ENCODE data around the gene NUBPL.
"Not testable (repeated sequence)": the region's sequence is repeated elsewhere in the genome, so short reads cannot be mapped to it uniquely, and the experiment has no call there.

The NUBPL gene

DNA sequence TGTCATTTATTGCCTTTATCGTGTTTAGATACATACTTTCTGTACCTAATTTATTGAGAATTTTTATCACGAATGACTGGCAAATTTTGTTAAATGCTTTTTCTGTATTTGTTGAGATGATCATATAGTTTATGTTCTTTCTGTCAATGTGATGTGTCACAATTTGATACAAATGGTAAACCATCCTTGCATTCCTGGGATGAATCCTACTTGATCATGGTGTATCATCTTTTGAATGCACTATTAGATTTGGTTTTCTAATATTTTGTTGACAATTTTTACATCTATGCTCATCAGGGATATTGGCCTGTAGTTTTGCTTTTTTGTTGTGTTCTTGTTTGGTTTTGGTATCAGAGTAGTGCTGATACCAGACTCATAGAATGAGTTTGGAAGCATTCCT, 185.1 kb downstream of the NUBPL start:
- TF ChIP-seq, protein P1, sequence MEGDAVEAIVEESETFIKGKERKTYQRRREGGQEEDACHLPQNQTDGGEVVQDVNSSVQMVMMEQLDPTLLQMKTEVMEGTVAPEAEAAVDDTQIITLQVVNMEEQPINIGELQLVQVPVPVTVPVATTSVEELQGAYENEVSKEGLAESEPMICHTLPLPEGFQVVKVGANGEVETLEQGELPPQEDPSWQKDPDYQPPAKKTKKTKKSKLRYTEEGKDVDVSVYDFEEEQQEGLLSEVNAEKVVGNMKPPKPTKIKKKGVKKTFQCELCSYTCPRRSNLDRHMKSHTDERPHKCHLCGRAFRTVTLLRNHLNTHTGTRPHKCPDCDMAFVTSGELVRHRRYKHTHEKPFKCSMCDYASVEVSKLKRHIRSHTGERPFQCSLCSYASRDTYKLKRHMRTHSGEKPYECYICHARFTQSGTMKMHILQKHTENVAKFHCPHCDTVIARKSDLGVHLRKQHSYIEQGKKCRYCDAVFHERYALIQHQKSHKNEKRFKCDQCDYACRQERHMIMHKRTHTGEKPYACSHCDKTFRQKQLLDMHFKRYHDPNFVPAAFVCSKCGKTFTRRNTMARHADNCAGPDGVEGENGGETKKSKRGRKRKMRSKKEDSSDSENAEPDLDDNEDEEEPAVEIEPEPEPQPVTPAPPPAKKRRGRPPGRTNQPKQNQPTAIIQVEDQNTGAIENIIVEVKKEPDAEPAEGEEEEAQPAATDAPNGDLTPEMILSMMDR (IDR thresholded peaks at IDR 0.05; ENCODE audit: insufficient read depth, low read length, missing control alignments): no peak
- CTCF ChIA-PET: no interaction called here
- POLR2A ChIA-PET: no interaction called here

DNA sequence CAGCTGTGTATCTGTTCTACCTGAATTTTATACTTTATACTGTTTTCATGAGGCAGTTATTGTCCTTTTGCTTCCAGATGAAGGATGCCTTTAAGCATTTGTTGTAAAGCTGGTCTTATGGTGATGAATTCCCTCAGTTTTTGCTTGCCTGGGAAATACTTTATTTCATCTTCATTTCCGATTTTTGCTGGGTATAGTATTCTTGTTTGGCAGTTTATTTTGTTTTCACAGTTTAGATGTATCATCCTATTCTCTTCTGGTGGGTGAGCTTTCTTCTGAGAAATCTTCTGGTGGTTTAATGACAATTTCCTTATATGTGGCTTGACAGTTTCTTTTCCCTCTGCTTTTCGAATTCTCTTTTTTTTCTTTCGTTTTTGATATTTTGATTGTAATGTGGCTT, 188.1 kb downstream of the NUBPL start:
- POLR2A ChIA-PET: no interaction called here
- TF ChIP-seq, protein P1 (IDR thresholded peaks at IDR 0.05; ENCODE audit: insufficient read depth, low read length, missing control alignments): no peak
- H3K4me3 ChIP-seq (ENCODE audit: low read depth, low read length): no peak overlapping the region
- DNase-seq (ENCODE audit: low read depth, low spot score): no peak
- CTCF ChIA-PET: no interaction called here

More for the DNA sequence above, 185.1 kb downstream of the NUBPL start:
- DNase-seq (ENCODE audit: low read depth, low spot score): no peak
- H3K4me3 ChIP-seq (ENCODE audit: low read depth, low read length): no peak overlapping the region

DNA sequence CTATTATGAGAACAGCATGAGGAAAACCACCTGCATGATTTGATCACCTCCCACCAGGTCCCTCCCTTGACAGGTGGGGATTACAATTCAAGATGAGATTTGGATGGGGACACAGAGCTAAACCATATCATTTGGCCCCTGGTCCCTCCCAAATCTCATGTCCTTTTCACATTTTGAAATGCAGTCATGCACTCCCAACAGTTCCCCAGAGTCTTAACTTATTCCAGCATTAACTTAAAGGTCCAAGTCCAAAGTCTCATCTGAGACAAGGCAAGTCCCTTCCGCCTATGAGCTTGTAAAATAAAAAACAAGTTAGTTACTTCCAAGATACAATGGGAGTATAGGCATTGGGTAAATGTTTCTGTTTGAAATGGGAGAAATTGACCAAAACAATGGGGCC, 189.8 kb downstream of the NUBPL start:
- H3K4me3 ChIP-seq (ENCODE audit: low read depth, low read length); POLR2A ChIA-PET; CTCF ChIA-PET; DNase-seq (ENCODE audit: low read depth, low spot score): not testable (repeated sequence)

DNA sequence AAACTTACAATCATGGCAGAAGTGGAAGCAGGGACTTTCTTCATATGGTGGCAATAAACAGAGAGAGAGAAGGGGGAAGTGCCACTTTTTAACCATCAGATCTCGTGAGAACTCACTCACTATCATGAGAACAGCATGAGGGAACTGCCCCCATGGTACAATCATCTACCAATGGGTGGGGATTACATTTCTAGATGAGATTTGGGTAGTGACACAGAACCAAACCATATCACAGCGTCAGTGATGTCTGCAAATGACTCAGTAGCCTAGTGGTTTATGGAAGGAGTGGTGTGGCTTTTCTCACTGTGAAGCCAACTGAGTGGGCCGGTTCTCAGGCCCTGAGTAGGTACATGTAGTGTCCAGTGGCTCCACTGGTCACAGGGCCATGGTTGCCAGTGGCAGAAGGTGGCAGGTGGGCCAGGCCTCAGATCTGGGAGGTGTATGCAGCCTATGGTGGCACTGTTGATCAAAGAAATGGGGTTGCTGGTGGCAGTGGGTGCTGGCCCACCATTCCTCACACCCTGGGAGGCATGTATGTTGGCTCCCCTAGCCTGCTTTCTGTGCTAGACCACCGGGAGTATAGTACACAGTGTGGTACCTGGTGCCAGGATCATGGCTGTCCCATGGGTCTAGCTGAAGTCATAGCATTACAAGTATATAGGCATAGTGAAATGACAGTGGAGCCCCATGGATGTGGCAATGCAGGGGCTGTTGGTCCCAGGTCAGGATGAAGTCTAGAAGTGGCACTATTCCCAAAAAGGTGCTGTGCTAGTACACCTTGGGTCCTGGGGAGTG, 191.9 kb downstream of the NUBPL start:
- no peak for DNase-seq (ENCODE audit: low read depth, low spot score)
- ChIA-PET CTCF (no interaction called here), POLR2A (no interaction called here)
- no peak overlapping the region for H3K4me3 ChIP-seq (ENCODE audit: low read depth, low read length)
- TF ChIP-seq, protein P1 (IDR thresholded peaks at IDR 0.05; ENCODE audit: insufficient read depth, low read length, missing control alignments): no peak

DNA sequence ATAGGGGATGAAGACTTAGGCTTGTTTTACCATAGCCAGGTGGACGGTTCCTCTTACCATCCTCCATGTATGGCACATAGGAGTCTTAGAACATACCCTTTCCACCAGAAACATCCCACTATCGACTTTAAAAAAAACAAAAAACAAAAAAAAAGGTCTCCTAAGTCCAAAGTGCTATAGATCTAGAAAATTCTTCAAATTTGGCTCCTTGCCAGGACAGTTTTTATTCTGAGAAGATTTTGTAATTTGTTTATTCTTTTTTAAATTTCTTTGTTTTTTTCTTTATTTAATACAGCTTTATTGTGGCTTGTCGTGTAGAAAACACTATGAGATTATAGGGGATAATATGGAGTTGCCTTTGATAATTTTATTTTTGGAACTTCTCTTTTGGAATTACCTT, 197.7 kb downstream of the NUBPL start:
- ChIA-PET CTCF (no interaction called here), POLR2A (interaction anchor here (1.0 kb wide), 1 partner anchor 10 kb away, joined by 3 read pairs; no protein-coding TSS in a partner anchor)
- DNase-seq (ENCODE audit: low read depth, low spot score): no peak
- H3K4me3 ChIP-seq (ENCODE audit: low read depth, low read length): no peak overlapping the region
- TF ChIP-seq, protein P1 (IDR thresholded peaks at IDR 0.05; ENCODE audit: insufficient read depth, low read length, missing control alignments): no peak

DNA sequence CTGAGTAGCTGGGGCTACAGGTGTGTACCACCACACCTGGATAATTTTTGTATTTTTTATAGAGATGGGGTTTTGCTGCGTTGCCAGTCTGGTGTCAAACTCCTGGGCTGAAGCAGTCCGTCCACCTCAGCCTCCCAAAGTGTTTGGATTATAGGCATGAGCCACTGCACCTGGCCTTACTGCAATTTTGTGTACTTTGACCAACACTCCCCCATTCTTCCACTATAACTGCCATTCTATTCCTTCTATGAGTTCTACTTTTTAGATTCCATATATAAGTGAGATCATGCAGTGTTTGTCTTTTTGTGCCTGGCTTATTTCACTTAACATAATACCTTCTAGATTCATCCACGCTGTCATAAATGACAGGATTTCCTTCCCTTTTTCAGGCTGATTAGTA, 199.1 kb downstream of the NUBPL start:
- TF ChIP-seq, protein P1 (IDR thresholded peaks at IDR 0.05; ENCODE audit: insufficient read depth, low read length, missing control alignments): no peak
- ChIA-PET CTCF (no interaction called here), POLR2A (no interaction called here)
- H3K4me3 ChIP-seq (ENCODE audit: low read depth, low read length): no peak overlapping the region
- no peak for DNase-seq (ENCODE audit: low read depth, low spot score)

DNA sequence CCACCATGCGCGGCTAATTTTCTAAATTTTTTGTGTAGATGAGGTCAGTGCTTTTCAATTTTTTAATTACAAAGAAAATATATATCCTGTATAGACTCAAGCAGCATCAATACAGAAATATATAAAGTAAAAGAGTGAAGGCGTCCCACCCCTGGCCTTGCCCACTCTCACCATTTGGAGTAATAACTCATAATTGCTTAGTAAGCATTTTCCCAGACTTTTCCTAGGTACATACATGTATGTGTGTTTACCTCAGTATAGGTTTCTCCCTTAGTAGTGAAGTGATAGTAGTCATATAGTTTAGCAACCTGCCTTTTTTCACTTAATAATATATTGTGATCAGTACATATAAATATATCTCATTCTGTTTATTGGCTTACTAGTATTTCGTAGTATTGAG, 200.1 kb downstream of the NUBPL start:
- no peak overlapping the region for H3K4me3 ChIP-seq (ENCODE audit: low read depth, low read length)
- TF ChIP-seq, protein P1 (IDR thresholded peaks at IDR 0.05; ENCODE audit: insufficient read depth, low read length, missing control alignments): no peak
- ChIA-PET CTCF (no interaction called here), POLR2A (interaction anchor here (0.6 to 0.7 kb wide), 2 partner anchors 10 to 480 kb away, joined by 3 to 4 read pairs; no protein-coding TSS in a partner anchor)
- no peak for DNase-seq (ENCODE audit: low read depth, low spot score)

All from AG04449 (cell line).